Epithelial cell of proximal tubule (primary cell): ENCODE data around the gene ANKRD2. TPM values are rescaled to one million over a fixed set of nuclear protein-coding genes. Genes with fewer than 3 reads are reported as not detected.
A peak's percentile ranks its signal among the peaks of the same experiment; 100 is the strongest.
"Not testable (repeated sequence)": the region's sequence is repeated elsewhere in the genome, so short reads cannot be mapped to it uniquely, and the experiment has no call there.

Source experiments
- DNase-seq: peaks from one replicate; pipeline ENCODE4 v3.0.0-alpha.2; 2011; ENCODE audit warnings: low read depth
- H3K4me3 ChIP-seq: 2 replicates; pipeline ENCODE4 v1.5.1; 2011; ENCODE audit warnings: low read depth, mild to moderate bottlenecking, low read length
- total RNA-seq: library from RNA; depleted of rRNA; stranded (reverse); fragments of >200 nt; gene quantifications from 2 replicates; pipeline ENCODE4 v1.2.3, GENCODE V29; 2015
- TF ChIP-seq, protein P1 (sequence below): conservative IDR thresholded peaks from 2 replicates; pipeline ENCODE4 v1.5.1; 2012; ENCODE audit warnings: low read depth, mild to moderate bottlenecking, low read length

ANKRD2 gene
- total RNA-seq, 1 donor from 2014 or later, result 6.8 TPM

DNA sequence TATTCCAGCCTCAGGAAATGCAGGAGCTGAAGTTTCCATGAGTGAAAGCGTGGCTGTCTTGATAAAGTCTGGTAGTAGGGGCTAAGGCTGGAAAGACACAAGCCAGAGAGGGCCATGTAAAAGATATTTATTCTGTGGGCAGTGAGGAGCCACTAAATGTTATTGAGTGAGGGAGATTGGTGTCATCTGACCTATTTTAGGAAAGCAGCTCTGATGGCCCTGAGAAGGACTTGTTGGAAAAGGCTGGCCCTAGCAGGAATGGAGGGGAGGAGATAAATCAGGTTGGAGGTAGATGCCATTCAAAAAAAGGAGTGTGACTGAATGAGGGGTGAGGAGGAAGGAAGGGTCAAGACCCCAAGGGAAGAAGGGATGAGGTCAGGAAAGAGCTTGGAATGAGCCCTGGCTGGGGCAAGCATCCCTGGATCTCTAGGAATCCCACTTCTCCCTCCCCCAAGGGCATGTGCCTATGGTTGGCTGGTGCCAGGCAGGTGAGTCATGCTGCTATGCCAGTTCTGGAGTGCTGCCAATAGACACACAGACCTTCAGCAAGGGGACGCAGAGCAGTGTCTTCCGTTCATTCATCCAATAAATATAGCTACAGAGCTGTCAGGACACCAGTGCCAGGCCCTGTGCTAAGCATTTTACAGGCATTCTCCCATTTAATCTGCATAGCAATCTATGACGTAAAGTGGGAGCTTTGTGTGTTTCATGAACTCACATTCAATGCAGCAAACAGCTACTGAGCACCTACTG, 2.0 kb downstream of the ANKRD2 start:
- peak; percentile 96 for DNase-seq
- TF ChIP-seq, protein P1, sequence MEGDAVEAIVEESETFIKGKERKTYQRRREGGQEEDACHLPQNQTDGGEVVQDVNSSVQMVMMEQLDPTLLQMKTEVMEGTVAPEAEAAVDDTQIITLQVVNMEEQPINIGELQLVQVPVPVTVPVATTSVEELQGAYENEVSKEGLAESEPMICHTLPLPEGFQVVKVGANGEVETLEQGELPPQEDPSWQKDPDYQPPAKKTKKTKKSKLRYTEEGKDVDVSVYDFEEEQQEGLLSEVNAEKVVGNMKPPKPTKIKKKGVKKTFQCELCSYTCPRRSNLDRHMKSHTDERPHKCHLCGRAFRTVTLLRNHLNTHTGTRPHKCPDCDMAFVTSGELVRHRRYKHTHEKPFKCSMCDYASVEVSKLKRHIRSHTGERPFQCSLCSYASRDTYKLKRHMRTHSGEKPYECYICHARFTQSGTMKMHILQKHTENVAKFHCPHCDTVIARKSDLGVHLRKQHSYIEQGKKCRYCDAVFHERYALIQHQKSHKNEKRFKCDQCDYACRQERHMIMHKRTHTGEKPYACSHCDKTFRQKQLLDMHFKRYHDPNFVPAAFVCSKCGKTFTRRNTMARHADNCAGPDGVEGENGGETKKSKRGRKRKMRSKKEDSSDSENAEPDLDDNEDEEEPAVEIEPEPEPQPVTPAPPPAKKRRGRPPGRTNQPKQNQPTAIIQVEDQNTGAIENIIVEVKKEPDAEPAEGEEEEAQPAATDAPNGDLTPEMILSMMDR, result no peak
- no peak overlapping the region for H3K4me3 ChIP-seq

DNA sequence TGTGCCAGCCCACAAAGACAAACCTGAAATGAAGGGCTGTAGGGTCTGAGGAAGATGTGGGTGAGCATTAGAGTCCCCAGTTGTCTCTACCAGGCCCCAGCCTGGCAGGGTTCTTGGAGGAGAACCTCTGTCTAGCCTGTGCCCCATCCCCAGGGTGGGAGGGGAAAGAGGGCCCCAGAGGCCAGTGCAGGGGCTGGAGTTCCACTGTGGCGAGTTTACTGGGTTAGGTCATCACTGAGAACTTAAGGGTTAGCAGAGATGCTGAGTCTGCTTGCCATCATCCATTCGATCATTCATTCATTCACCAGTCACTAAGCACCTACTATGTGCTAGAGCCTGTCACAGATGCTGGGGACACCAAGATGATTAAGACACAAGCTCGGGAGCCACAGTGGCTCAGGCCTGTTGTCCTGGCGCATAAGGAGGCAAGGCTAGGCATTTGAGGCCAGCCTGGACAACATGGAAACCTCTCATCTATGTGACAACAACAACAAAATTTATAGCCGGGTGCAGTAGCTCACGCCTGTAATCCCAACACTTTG, 2.6 kb downstream of the ANKRD2 start:
- no peak for DNase-seq
- TF ChIP-seq, protein P1, result no peak
- H3K4me3 ChIP-seq, result no peak overlapping the region

DNA sequence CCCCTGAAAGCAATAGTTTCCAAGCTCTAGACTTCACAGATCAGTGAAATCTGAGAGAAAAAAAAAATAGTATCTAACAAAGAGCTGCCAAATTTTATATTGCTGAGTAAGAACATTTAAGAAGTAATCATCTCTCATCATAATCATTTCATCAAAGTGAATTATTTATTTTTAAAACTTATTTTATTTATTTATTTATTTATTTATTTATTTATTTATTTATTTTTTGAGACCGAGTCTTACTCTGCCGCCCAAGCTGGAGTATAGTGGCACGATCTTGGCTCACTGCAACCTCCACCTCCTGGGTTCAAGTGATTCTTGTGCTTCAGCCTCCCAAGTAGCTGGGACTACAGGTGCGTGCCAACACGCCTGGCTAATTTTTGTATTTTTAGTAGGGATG, 3.9 kb downstream of the ANKRD2 start:
- not testable (repeated sequence) for DNase-seq, H3K4me3 ChIP-seq

DNA sequence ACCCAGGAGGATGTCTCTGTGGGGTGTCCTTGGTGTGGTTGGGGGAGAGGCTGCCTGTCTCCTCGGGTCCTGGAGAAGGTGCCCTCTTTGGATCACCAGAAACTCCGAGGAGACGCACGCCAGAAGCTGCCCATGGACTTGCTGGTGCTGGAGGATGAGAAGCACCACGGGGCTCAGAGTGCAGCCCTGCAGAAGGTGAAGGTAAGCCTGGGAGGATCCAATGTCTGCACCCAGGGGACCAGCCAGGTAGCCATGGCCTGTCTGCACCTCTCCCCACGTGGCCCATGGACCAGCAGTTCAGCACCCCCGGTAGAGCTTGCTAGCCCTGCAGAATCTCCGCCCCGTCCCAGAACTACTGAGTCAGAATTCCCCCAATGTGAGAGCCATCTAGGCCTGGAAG, 5.1 kb downstream of the ANKRD2 start:
- no peak overlapping the region for H3K4me3 ChIP-seq
- TF ChIP-seq, protein P1, result no peak
- no peak for DNase-seq

DNA sequence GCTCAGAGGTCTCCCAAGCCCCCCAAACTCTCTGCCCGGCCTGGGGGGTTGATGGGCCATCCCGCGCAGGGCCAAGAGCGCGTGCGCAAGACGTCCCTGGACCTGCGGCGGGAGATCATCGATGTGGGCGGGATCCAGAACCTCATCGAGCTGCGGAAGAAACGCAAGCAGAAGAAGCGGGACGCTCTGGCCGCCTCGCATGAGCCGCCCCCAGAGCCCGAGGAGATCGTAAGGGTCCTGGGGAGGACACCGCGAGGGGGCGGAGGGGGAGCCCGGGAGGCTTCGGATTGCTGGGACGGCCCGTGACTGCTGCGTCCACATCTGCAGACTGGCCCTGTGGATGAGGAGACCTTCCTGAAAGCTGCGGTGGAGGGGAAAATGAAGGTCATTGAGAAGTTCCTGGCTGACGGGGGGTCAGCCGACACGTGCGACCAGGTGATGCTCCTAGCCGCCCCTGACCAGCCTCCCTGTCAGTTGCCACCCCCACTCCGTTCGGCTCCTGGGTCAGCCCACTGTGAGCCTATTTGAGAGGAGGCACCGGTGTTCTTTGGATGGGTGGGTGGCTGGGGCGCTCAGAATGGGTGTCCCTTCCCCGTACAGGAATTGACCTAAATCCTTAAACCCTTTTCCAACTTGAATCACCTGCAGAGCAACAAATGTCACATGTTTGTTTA, 5.7 kb downstream of the ANKRD2 start:
- no peak overlapping the region for H3K4me3 ChIP-seq
- TF ChIP-seq, protein P1, result no peak
- DNase-seq, result no peak

DNA sequence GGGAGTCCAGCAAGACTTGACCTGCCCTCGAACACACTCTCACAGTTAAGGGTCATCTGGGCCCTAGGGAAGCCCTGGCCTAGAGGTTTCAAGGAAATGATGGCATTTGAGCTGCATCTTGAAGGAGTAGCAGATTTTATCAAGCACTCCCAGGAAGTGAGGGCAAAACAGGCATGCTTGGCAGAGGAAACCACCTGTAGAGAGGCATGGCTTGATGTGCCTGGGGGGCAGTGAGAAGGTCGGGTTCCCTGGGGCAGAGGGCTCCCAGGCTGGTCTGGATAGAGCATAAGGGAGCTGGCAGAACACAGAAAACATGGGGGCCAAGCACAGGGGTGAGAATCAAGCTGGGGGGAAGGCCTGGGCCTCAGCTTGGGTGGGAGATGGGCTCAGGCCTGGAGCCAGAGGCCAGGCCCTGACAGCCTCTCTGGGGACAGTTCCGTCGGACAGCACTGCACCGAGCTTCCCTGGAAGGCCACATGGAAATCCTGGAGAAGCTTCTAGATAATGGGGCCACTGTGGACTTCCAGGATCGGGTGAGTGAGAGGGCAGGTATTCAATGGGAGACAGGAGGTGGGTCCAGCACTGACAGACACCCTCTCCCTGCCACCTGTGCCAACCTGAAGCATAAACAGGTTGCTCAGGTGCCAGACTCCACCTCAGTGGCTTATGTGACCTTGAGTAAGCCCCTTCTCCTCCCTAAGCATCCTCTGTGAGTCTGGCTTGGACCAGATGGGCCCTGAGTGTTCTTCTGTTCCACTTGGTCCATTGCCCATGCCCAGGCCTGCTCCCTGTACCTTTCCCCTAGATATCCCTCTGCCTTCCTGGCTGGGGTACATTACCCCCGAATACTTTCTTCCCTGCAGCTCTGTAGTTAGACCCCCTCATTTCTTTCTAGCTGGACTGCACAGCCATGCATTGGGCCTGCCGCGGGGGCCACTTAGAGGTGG, 8.1 kb downstream of the ANKRD2 start:
- no peak for DNase-seq
- TF ChIP-seq, protein P1, result no peak
- no peak overlapping the region for H3K4me3 ChIP-seq

DNA sequence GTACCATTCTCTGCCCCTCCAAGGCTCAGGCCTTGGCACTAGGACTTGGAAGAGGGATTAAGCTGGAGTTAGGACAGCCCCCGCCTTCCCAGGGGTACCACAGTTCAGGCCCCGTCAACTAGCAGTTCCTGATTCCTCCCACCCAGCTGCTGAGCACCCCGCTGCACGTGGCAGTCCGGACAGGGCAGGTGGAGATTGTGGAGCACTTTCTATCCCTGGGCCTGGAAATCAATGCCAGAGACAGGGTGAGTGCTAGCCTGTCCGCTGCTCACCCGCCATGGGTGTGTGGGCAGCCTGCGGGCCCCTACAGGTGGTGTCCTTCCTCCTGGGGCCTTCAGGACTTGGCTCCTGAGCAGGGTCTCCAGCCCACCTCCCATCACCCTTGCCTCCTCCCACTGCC, 9.6 kb downstream of the ANKRD2 start:
- no peak for DNase-seq
- TF ChIP-seq, protein P1, result no peak
- no peak overlapping the region for H3K4me3 ChIP-seq
